CD4-positive, alpha-beta T cell treated with Interferon alpha-2 for 1 hour (primary cell): ENCODE results near the gene NCSTN.

ENCODE experiments used
- DNase-seq, 2 donors: peaks; one replicate each; pipeline ENCODE4 v3.0.0-alpha.2; 2020 to 2022

The NCSTN gene

DNA sequence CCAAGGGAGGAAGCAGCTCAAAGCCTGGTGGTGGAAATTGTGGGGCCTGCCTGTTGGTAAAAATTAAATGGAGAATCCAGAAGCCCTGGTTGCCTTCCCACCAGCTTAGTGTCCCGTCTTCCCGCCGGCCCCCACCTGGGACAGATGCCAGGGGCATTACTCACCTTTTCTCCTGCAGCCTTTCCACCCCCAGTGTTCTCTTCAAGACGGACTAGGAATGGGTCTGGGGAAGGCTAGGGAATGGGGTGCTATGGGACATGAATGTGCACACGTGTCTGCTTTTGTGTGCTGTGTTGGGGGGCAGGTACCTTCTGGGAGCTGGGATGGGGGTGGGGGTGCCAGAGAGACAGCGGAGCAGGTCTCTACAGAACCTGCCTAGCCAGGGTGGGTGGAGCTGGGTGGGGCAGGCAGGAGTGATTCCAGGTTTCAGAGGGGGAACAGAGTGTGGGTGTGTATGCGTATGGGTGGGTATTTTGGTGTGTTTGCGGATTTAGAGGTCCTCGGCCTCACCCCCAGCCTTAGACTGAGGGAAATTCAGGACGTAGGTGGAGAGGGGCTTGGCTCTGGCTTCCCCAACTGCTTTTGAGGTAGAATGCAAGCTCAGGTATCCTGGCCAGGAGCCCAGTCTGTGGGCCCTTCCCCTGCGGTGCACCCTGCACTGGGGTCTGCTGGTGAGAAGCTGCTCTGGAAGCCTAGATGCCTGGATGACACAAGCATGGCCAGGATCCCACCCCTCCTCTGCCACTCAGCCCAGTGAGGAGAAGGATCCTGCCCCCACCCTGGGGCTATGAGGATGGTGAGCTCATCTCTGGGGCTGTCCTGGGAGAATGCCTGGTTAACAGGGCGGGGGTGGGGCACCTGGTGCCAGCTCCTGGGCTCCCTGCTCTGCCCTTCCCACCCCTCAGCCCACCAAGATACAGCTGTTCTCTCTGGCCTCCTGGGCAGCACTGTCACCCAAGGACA is 64.9 kb downstream of the NCSTN start:
- DNase-seq, result no peak
